Lung (tissue), 12 donors: ENCODE data around the gene FAM174C. TPM values are rescaled to one million over a fixed set of nuclear protein-coding genes. Genes with fewer than 3 reads are reported as not detected.
A peak's percentile ranks its signal among the peaks of the same experiment; 100 is the strongest.

ENCODE experiments used
- ATAC-seq: fragments of 200-7000 bp; cut with Tn5 transposase; one replicate; pipeline ENCODE4 v1.9.1; 2020; ENCODE audit warnings: moderate number of reproducible peaks; ENCODE audit not compliant: insufficient read depth, low FRiP score
- DNase-seq, 3 donors: peaks; one replicate each; pipeline ENCODE4 v3.0.0-alpha.2; 2013 to 2017
- H3K27ac ChIP-seq, 2 donors: one replicate each; pipeline ENCODE4 v1.5.1; 2013; ENCODE audit warnings: mild to moderate bottlenecking in 2 of 2, moderate library complexity in 2 of 2, control low read depth in 1 of 2, inconsistent platforms in 1 of 2, low read depth in 1 of 2, low read length in 1 of 2
- H3K27me3 ChIP-seq, 3 donors: one replicate each; pipeline ENCODE4 v1.5.1; 2013; ENCODE audit warnings: low read length in 2 of 3; ENCODE audit not compliant: control insufficient read depth in 3 of 3, insufficient read depth in 3 of 3
- H3K36me3 ChIP-seq, 4 donors: one replicate each; pipeline ENCODE4 v1.5.1; 2013; ENCODE audit warnings: low read length in 4 of 4, mild to moderate bottlenecking in 1 of 4, moderate library complexity in 1 of 4; ENCODE audit not compliant: control insufficient read depth in 4 of 4, insufficient read depth in 4 of 4
- H3K4me1 ChIP-seq, 5 donors: one replicate each; pipeline ENCODE4 v1.5.1; 2013; ENCODE audit warnings: low read length in 5 of 5, mild to moderate bottlenecking in 2 of 5, moderate library complexity in 1 of 5; ENCODE audit not compliant: control insufficient read depth in 5 of 5, insufficient read depth in 5 of 5
- H3K4me3 ChIP-seq: one replicate; pipeline ENCODE4 v1.5.1; 2013; ENCODE audit warnings: mild to moderate bottlenecking, control low read depth, moderate library complexity
- H3K9ac ChIP-seq, 2 donors: one replicate each; pipeline ENCODE4 v1.5.1; 2013; ENCODE audit warnings: low read length in 2 of 2, control low read depth in 1 of 2; ENCODE audit not compliant: insufficient read depth in 1 of 2
- H3K9me3 ChIP-seq, 4 donors: one replicate each; pipeline ENCODE4 v1.5.1; 2013; ENCODE audit warnings: low read length in 3 of 4, mild to moderate bottlenecking in 1 of 4, moderate library complexity in 1 of 4; ENCODE audit not compliant: control insufficient read depth in 4 of 4, insufficient read depth in 3 of 4
- WGBS, 2 donors: extraction: QIAGEN DNeasy Blood & Tissue Kit; methylation state at CpG; one replicate each; pipeline ENCODE4 v1.1.7; 2013; 5-methylcytosine and 5-hydroxymethylcytosine counted together
- polyA plus RNA-seq, 2 donors: library from polyadenylated mRNA; stranded (reverse); fragments of 200-250 nt; gene quantifications; one replicate each; pipeline ENCODE4 v1.2.1, GENCODE V29; 2013
- total RNA-seq, 2 donors: library from RNA; depleted of rRNA in 1 of 2; stranded (reverse); fragments of >200 nt in 1 of 2; gene quantifications; one replicate each; pipeline ENCODE4 v1.2.1, GENCODE V29; 2014 to 2021
- TF ChIP-seq, protein P1 (sequence below): IDR thresholded peaks from 2 replicates; pipeline ENCODE4 v1.5.1; 2012; ENCODE audit warnings: mild to moderate bottlenecking; ENCODE audit errors: control extremely low read depth, extremely low read depth
- donor health status: control.
- donor health status: control.
- donor health status: Bipolar disorder and iron deficiency.
- donor health status: healthy.
- donor health status: DM: yes; HTN: yes; CAD: no.

Gene FAM174C
- total and polyA plus RNA-seq, 4 donors = 17.5 to 89.3 (median 69.4) TPM

DNA sequence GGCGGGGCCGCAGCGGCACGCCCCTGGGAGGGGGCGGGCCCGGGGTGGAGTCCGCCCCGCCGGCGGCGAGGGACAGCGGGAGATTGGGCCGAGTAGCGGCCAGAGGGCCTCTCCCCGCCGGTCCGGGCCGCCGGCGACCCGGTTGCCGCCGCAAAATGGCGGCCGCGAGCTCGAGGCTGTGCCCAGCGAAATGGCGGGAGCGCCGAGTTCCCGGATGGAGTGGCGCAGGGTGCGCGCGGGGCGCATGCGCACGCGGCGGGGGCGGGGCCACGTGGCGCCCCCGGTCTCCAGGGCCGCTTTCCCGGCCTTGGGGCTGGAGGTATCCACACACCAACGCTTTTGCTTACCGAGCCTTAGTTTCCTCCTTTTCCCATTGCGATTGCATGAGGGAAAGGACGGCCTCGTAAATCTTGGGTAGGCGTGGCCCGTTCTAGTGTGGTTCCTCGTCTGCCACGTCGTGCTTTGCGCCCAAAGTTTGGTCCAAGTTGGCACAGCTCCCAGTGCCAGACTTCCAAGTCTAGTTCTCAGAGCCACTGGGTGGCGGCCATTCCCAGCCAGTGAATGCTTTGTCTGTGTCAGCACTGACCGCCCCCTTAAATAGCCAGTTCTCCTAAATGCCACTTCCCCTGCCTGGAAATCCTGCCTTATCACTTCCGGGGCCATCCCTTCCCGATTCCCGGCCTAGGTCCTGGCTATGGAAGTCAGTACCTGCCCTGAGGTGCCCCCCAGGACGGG lies 5.7 kb upstream of the FAM174C start:
- peak overlapping the region; percentile 98 to 99 for H3K27ac ChIP-seq
- TF ChIP-seq, protein P1, sequence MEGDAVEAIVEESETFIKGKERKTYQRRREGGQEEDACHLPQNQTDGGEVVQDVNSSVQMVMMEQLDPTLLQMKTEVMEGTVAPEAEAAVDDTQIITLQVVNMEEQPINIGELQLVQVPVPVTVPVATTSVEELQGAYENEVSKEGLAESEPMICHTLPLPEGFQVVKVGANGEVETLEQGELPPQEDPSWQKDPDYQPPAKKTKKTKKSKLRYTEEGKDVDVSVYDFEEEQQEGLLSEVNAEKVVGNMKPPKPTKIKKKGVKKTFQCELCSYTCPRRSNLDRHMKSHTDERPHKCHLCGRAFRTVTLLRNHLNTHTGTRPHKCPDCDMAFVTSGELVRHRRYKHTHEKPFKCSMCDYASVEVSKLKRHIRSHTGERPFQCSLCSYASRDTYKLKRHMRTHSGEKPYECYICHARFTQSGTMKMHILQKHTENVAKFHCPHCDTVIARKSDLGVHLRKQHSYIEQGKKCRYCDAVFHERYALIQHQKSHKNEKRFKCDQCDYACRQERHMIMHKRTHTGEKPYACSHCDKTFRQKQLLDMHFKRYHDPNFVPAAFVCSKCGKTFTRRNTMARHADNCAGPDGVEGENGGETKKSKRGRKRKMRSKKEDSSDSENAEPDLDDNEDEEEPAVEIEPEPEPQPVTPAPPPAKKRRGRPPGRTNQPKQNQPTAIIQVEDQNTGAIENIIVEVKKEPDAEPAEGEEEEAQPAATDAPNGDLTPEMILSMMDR = no peak
- peak; percentile 5 for ATAC-seq
- H3K27me3 ChIP-seq = no peaks in the 10 kb centered on the region
- WGBS, 2 donors = 0% methylated on average over 49 to 64 of the region's 64 CpGs
- DNase-seq = peak; percentile 91 to 93 (median 92)
- no peaks in the 10 kb centered on the region for H3K9me3 ChIP-seq
- H3K4me1 ChIP-seq = peaks cover 18 to 60% (median 39%) of the 10 kb centered on the region in 5 donors
- peak overlapping the region; percentile 31 to 87 for H3K9ac ChIP-seq
- peaks cover 13 to 43% (median 37%) of the 10 kb centered on the region in 4 donors for H3K36me3 ChIP-seq
- H3K4me3 ChIP-seq = peak overlapping the region; percentile 85

DNA sequence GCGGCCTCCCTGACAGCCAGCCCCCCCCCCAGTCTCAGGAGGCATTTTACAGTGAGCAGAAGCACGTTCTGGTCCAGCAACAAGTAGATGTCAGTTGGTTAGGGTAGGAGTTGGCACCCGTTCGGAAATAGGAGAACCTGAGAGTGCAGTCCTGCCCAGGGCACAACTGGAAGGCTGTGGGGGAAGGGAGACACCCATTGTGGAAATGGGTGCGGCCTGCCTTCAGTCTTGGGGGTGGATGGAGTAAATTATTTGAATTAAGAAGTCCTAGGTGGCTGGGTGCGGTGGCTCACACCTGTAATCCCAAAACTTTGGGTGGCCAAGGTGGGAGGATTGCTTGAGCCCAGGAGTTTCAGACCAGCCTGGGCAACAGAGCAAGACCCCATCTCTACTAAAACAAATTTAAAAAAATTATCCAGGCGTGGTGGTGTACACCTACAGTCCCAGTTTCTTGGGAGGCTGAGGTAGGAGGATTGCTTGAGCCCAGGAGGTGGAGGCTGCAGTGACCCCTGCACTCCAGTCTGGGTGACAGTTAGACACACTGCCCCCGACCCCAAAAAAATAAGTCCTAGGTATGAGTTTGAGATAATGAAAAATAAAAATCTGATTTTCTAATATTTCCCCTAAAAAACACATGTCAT lies 5.0 kb upstream of the FAM174C start:
- TF ChIP-seq, protein P1 = no peak
- Histone ChIP-seq H3K27me3 (no peaks in the 10 kb centered on the region), H3K27ac (peak overlapping the region; percentile 98 to 99), H3K4me1 (peaks cover 19 to 64% (median 41%) of the 10 kb centered on the region in 5 donors), H3K4me3 (peak overlapping the region; percentile 85), H3K36me3 (peaks cover 13 to 48% (median 39%) of the 10 kb centered on the region in 4 donors), H3K9me3 (no peaks in the 10 kb centered on the region), H3K9ac (peak overlapping the region; percentile 31 to 87)
- 16 to 31% methylated on average over 8 of the region's 8 CpGs for WGBS, 2 donors
- no peak for ATAC-seq
- no peak for DNase-seq

DNA sequence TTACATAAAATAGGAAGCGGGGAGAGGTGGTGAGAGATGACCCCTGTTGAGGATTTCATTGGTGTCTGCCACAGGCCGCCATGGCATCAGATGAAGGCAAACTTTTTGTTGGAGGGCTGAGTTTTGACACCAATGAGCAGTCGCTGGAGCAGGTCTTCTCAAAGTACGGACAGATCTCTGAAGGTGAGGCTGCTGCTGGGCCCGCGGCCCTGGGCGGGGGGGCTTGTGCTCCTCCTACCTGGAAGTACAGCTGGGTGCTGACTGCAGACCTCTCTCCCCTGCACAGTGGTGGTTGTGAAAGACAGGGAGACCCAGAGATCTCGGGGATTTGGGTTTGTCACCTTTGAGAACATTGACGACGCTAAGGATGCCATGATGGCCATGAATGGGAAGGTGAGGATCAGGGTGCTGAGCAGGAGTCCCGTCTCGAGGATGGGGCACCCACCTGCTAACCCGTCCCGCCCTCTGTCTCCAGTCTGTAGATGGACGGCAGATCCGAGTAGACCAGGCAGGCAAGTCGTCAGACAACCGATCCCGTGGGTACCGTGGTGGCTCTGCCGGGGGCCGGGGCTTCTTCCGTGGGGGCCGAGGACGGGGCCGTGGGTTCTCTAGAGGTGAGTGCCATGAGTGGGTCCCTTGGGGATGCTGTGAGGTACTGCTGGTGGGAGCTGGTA lies 4.3 kb upstream of the FAM174C start:
- TF ChIP-seq, protein P1 = no peak
- ATAC-seq (no peak), DNase-seq (no peak)
- 65 to 71% methylated on average over 26 of the region's 26 CpGs for WGBS, 2 donors
- Histone ChIP-seq H3K36me3 (peaks cover 13 to 48% (median 39%) of the 10 kb centered on the region in 4 donors), H3K27ac (peak overlapping the region; percentile 8 to 99), H3K4me1 (peaks cover 19 to 60% (median 37%) of the 10 kb centered on the region in 5 donors), H3K9ac (peak overlapping the region in 1 of 2 donors; percentile 87), H3K27me3 (no peaks in the 10 kb centered on the region), H3K9me3 (no peaks in the 10 kb centered on the region), H3K4me3 (peak overlapping the region; percentile 14)
